Heart left ventricle (tissue), 16 donors: ENCODE results near the gene SELENOW. TPM values are rescaled to one million over a fixed set of nuclear protein-coding genes. Genes with fewer than 3 reads are reported as not detected.
"Not testable (repeated sequence)": the region's sequence is repeated elsewhere in the genome, so short reads cannot be mapped to it uniquely, and the experiment has no call there.

Experiments
- ATAC-seq, 4 donors: fragments of 200-7000 bp; cut with Tn5 transposase; one replicate each; pipeline ENCODE4 v1.9.1; 2020 to 2022; ENCODE audit warnings: moderate library complexity in 4 of 4, mild to moderate bottlenecking in 3 of 4, moderate number of reproducible peaks in 1 of 4
- DNase-seq, 5 donors: peaks; one replicate each; pipeline ENCODE4 v3.0.0-alpha.2; 2020
- H3K27ac ChIP-seq, 12 donors: fragments of 200-600 bp; sonication (generic) in 4 of 12; one replicate each; pipeline versions ENCODE4 v1.5.0 to v1.8.0; 2016 to 2022; ENCODE audit warnings: mild to moderate bottlenecking in 2 of 12
- H3K27me3 ChIP-seq, 9 donors: fragments of 200-600 bp; sonication (generic) in 2 of 9; one replicate each; pipeline versions ENCODE4 v1.5.1 to v1.8.0; 2016 to 2022; ENCODE audit warnings: mild to moderate bottlenecking in 3 of 9
- H3K36me3 ChIP-seq, 9 donors: fragments of 200-600 bp; sonication (generic) in 2 of 9; one replicate each; pipeline versions ENCODE4 v1.5.0 to v1.8.0; 2018 to 2022; ENCODE audit warnings: mild to moderate bottlenecking in 2 of 9
- H3K4me1 ChIP-seq, 12 donors: fragments of 200-600 bp; sonication (generic) in 4 of 12; one replicate each; pipeline versions ENCODE4 v1.5.0 to v1.8.0; 2016 to 2022; ENCODE audit warnings: mild to moderate bottlenecking in 3 of 12
- H3K4me3 ChIP-seq, 12 donors: fragments of 200-600 bp; sonication (generic) in 4 of 12; one replicate each; pipeline versions ENCODE4 v1.5.0 to v1.8.0; 2017 to 2022; ENCODE audit warnings: mild to moderate bottlenecking in 9 of 12, moderate library complexity in 4 of 12
- H3K9me3 ChIP-seq, 12 donors: fragments of 200-600 bp; sonication (generic) in 4 of 12; one replicate each; pipeline versions ENCODE4 v1.5.0 to v1.8.0; 2016 to 2022; ENCODE audit warnings: mild to moderate bottlenecking in 1 of 12
- POLR2A ChIP-seq, 2 donors: fragments of 450-650 bp; IDR thresholded peaks; one replicate each; pipeline ENCODE4 v1.6.1; 2017; ENCODE audit warnings: antibody characterized with exemption in 2 of 2, mild to moderate bottlenecking in 2 of 2, moderate library complexity in 2 of 2
- WGBS, 4 donors: extraction: QIAGEN DNeasy Blood & Tissue Kit in 2 of 4; methylation state at CpG; one replicate each; pipeline versions ENCODE4 v1.1.5 to v1.1.7; 2013 to 2018; 5-methylcytosine and 5-hydroxymethylcytosine counted together
- intact Hi-C, 10 donors: fragments of 100-400 bp; cut with DNase I; formaldehyde crosslinking; loops; one replicate each; pipeline versions ENCODE4 v1.11.1 to v1.14.2; 2022
- polyA plus RNA-seq, 2 donors: library from polyadenylated mRNA; stranded (reverse); fragments of 200-250 nt; gene quantifications; one replicate each; pipeline ENCODE4 v1.2.3, GENCODE V29; 2013
- total RNA-seq, 9 donors: library from RNA; depleted of rRNA in 2 of 9; stranded (reverse); fragments of >200 nt in 2 of 9; fragmentation: NEBNext Ultra II Directional in 3 of 9; extraction: Animal tissue kit (Norgen Biotek cat#: 25700) in 3 of 9; gene quantifications; one replicate each; pipeline versions ENCODE4 v1.1.0 to v1.2.4, GENCODE V29; 2016 to 2023
- TF ChIP-seq, protein P1 (sequence below), 12 donors: fragments of 200-600 bp; sonication (generic) in 4 of 12; IDR thresholded peaks; one replicate each; pipeline versions ENCODE4 v1.5.0 to v1.8.0; 2018 to 2022; ENCODE audit warnings: antibody characterized with exemption in 12 of 12, mild to moderate bottlenecking in 5 of 12
- donor health status: ischemic (EF 13 %, LVEDD 7.1; RV severe dilation, severe dysfunction).
- donor health status: healthy with polysubstance abuse.
- donor health status: DM: no; HTN: yes; CAD: no.
- donor health status: DM: no; HTN: no; CAD: no.
- donor health status: ischemic (EF 25% LVEDD 6.9; RV normal size, moderate dysfunction).
- donor health status: ischemic (EF 25% LVEDD 5.7; RV mildly dilated, moderate dysfunction).
- donor health status: healthy.
- donor health status: DM: yes; HTN: yes; CAD: no.
- donor health status: ischemic (EF 35%, LVEDD 5.7; RV mildly dilated, moderate dysfunction).
- donor health status: nonischemic (EF 11% LVEDD 7.7; RV severe dilation, severe dysfunction).
- donor health status: DM: yes; HTN: yes; CAD: no.
- donor health status: PGD.
- donor health status: ischemic (EF 29% LVEDD 5.4; RV normal size, mild dysfunction).
- donor health status: nonischemic (EF 23%, LVEDD 6.1; RV moderate dilation, normal function).

Gene SELENOW
- total and polyA plus RNA-seq, 11 donors, result 647 to 2,748 (median 1,081) TPM

DNA sequence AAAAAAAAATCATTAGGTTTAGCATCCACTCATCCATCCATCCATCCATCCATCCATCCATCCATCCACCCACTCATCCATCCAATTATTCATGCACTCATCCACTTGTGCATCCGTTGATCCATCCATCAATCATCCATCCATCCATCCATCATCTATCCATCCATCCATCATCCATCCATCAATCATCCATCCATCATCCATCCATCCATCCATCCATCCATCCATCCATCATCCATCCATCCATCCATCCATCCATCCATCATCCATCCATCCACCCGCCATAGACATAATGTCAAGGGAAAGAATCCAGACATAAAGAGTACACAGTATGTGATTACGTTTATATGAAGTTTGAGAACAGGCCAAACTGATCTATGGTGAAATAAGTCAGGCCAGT, 9.0 kb upstream of the SELENOW start:
- whole genome bisulfite sequencing, 4 donors, result 92 to 96% (median 94%) methylated on average over 3 of the region's 3 CpGs
- intact Hi-C loops, result loop anchor here in 2 of 10 donors (10.0 kb wide), 1 partner anchor 95 kb away; no protein-coding TSS in a partner anchor
- no peak for ATAC-seq
- H3K9me3 ChIP-seq, result no peaks in the 10 kb centered on the region
- peaks cover 0 to 9% (median 0%) of the 10 kb centered on the region in 12 donors for H3K4me1 ChIP-seq
- no peak overlapping the region for H3K4me3 ChIP-seq
- no peak overlapping the region for H3K27ac ChIP-seq
- H3K36me3 ChIP-seq, result no peaks in the 10 kb centered on the region
- no peaks in the 10 kb centered on the region for H3K27me3 ChIP-seq
- no peak for DNase-seq
- no peak for TF ChIP-seq POLR2A (IDR thresholded peaks at IDR 0.05)
- TF ChIP-seq, protein P1, sequence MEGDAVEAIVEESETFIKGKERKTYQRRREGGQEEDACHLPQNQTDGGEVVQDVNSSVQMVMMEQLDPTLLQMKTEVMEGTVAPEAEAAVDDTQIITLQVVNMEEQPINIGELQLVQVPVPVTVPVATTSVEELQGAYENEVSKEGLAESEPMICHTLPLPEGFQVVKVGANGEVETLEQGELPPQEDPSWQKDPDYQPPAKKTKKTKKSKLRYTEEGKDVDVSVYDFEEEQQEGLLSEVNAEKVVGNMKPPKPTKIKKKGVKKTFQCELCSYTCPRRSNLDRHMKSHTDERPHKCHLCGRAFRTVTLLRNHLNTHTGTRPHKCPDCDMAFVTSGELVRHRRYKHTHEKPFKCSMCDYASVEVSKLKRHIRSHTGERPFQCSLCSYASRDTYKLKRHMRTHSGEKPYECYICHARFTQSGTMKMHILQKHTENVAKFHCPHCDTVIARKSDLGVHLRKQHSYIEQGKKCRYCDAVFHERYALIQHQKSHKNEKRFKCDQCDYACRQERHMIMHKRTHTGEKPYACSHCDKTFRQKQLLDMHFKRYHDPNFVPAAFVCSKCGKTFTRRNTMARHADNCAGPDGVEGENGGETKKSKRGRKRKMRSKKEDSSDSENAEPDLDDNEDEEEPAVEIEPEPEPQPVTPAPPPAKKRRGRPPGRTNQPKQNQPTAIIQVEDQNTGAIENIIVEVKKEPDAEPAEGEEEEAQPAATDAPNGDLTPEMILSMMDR (IDR thresholded peaks at IDR 0.05), result no peak

DNA sequence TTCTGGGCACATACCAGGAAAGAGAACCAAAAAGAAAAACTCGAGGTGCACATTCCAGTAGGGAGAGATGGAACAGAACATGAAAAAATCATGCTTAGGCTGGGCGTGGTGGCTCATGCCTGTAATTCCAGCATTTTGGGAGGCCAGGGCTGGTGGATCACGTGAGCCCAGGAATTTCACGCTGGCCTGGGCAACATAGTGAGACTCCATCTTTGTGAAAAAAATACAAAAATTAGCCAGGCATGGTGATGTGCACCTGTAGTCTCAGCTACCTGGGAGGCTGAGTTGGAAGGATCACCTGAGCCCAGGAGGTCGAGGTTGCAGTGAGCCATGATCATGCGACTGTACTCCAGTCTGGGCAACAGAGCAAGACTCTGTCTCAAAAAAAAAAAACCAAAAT, 7.2 kb upstream of the SELENOW start:
- WGBS, 4 donors, result 88 to 91% (median 89%) methylated on average over 6 of the region's 6 CpGs
- H3K27me3 ChIP-seq, H3K36me3 ChIP-seq, ATAC-seq, H3K27ac ChIP-seq, intact Hi-C loops, DNase-seq, H3K4me1 ChIP-seq, H3K4me3 ChIP-seq, H3K9me3 ChIP-seq: not testable (repeated sequence)

DNA sequence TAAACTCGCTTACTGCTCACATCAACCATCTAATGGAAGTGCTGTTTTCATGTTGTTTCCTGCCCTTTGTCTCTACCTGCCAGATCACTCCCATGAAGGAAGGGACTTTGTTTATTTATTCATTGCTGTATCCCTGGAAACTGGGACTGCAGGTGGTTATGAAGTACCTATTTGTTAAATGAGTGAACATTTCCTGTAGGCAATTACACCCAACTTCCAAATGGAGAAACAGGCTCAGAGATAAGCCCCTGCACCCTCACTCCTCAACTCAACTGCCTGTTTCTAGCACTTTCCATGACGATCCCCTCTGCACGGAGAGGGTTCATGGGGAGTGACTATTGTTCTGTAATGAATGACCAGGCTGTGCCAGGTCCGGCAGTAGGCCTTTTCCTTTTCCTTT, 1.9 kb upstream of the SELENOW start:
- Histone ChIP-seq H3K4me3 (no peak overlapping the region), H3K27ac (peak overlapping the region in 5 of 12 donors; percentile 42 to 99 (median 97)), H3K27me3 (no peaks in the 10 kb centered on the region), H3K4me1 (peaks cover 0 to 33% (median 29%) of the 10 kb centered on the region in 12 donors), H3K36me3 (peaks cover 0 to 10% (median 5%) of the 10 kb centered on the region in 9 donors), H3K9me3 (no peaks in the 10 kb centered on the region)
- intact Hi-C loops, result no loop called here
- ATAC-seq (no peak), DNase-seq (no peak)
- no peak for TF ChIP-seq POLR2A (IDR thresholded peaks at IDR 0.05)
- TF ChIP-seq, protein P1 (IDR thresholded peaks at IDR 0.05), result no peak
- 61 to 72% (median 66%) methylated on average over 4 of the region's 4 CpGs for WGBS, 4 donors

DNA sequence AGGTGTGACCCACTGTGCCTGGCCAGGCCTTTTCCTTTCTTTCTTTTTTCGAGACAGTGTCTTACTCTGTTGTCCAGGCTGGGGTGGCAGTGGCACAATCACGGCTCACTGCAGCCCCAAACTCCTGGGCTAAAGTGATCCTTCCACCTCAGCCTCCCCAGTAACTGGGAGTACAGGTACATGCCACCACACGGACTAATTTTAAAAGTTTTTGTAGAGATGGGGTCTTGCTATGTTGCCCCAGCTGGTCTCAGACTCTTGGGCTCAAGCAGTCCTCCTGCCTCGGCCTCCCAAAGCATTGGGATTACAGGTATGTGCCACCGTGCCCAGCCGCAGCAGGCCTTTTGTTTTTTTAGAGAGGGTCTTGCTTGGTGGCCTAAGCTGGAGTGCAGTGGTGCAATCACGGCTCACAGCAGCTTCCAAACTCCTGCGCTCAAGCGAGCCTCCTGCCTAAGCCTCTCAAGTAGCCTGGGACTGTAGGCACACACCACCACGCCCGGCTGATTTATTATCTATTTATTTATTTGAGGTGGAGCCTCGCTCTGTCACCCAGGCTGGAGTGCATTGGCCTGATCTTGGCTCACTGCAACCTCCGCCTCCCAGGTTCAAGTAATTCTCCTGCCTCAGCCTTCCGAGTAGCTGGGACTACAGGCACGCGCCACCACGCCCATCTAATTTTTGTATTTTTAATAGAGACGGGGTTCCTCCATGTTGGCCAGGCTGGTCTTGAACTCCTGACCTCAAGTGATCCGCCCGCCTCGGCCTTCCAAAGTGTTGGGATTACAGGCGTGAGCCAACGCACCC, 1.1 kb upstream of the SELENOW start:
- ATAC-seq, DNase-seq, H3K27me3 ChIP-seq, H3K9me3 ChIP-seq, intact Hi-C loops: not testable (repeated sequence)
- peaks cover 0 to 41% (median 38%) of the 10 kb centered on the region in 12 donors for H3K4me1 ChIP-seq
- H3K4me3 ChIP-seq, result peak overlapping the region; percentile 73 to 99 (median 86)
- 69 to 85% (median 80%) methylated on average over 23 of the region's 23 CpGs for WGBS, 4 donors
- peak overlapping the region; percentile 93 to 100 (median 98) for H3K27ac ChIP-seq
- peaks cover 0 to 15% (median 11%) of the 10 kb centered on the region in 9 donors for H3K36me3 ChIP-seq

DNA sequence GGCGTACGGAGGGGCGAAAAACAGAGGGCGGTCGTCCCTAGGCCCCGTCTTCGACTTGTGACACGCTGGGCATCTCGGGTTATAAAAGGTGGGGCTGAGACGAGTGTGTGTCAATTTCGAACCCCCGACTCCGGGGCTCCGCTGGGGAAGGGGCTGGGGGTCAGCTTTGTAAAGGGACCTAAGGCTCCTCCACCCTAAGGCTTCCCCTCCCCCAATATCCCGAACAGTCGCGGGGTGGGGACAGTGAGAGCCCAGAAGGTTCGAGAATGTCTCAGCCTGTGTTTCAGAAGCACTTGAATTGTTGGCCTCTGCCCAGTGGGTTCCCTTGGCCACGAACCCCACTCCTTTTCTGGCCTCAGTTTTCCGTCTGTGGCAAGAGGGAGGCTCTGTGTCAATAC, 450 bp downstream of the SELENOW start:
- WGBS, 4 donors, result 0 to 1% (median 0%) methylated on average over 6 to 20 of the region's 20 CpGs
- H3K27me3 ChIP-seq, result no peaks in the 10 kb centered on the region
- intact Hi-C loops, result no loop called here
- H3K4me3 ChIP-seq, result peak overlapping the region; percentile 73 to 99 (median 86)
- ATAC-seq, result peak; percentile 39 to 64 (median 52)
- peaks cover 0 to 30% (median 26%) of the 10 kb centered on the region in 9 donors for H3K36me3 ChIP-seq
- peaks cover 0 to 48% (median 42%) of the 10 kb centered on the region in 12 donors for H3K4me1 ChIP-seq
- TF ChIP-seq POLR2A (IDR thresholded peaks at IDR 0.05), result no peak
- TF ChIP-seq, protein P1 (IDR thresholded peaks at IDR 0.05), result no peak
- H3K9me3 ChIP-seq, result no peaks in the 10 kb centered on the region
- DNase-seq, result peak in 4 of 5 donors; percentile 55 to 70 (median 60)
- H3K27ac ChIP-seq, result peak overlapping the region; percentile 93 to 100 (median 98)
